ENCODE results near the gene MTUS2. TPM values are rescaled to one million over a fixed set of nuclear protein-coding genes. Genes with fewer than 3 reads are reported as not detected.

Gene MTUS2
- total and polyA plus RNA-seq, 10 of the 15 experiments (the other 5 are each of a cell fraction or from before 2014, with no cell fraction given) = under 0.01 to 0.05 (median 0.02) TPM; not detected in 6

DNA sequence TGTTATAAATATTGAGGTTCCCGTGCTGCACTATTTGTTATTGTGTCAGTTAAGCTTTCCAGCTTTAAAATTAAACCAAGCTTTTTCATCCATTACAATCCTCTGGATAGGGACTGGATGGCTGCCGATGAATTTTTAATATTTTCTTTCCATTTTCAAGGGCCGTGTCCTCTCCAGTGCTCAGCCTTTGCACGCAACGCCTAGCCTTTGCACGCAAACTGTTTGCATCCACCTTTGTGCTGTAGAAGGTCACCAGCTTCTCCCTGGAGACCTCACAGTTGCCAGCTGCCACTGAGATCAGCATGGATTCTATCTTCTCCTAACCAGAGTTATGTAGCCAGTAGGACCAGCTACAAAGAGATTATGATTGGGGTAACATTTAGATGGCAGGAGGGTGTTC is 534.9 kb downstream of the MTUS2 start:
- no peak overlapping the region for H3K4me2 ChIP-seq (ENCODE audit: control insufficient read depth, insufficient read depth)
- in situ Hi-C loops (cut with MboI) (loop anchor here (25.0 kb wide), 1 partner anchor 1043 kb away; no protein-coding TSS in a partner anchor), intact Hi-C loops (cut with micrococcal nuclease; ENCODE audit: unreplicated experiment) (no loop called here)
- no peak for TF ChIP-seq ZSCAN29 (IDR thresholded peaks at IDR 0.05)
- no peak for TF ChIP-seq CBFB (IDR thresholded peaks at IDR 0.05; ENCODE audit: low read depth)
- TF ChIP-seq, protein P1, sequence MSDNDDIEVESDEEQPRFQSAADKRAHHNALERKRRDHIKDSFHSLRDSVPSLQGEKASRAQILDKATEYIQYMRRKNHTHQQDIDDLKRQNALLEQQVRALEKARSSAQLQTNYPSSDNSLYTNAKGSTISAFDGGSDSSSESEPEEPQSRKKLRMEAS (IDR thresholded peaks at IDR 0.05; ENCODE audit: low read depth, low read length) = no peak
- no peak for TF ChIP-seq POLR2AphosphoS2 (IDR thresholded peaks at IDR 0.05; ENCODE audit: low read depth, low read length)
- TF ChIP-seq IKZF1 (conservative IDR thresholded peaks at IDR 0.05) = no peak
- RAD21 ChIA-PET (ENCODE audit: unreplicated experiment) = no interaction called here
- FAIRE-seq (no peak), ATAC-seq (no peak), DNase-seq (ENCODE audit: low read depth, low spot score) (no peak)
- no peaks in the 10 kb centered on the region for H3K79me2 ChIP-seq (ENCODE audit: control insufficient read depth, insufficient read depth, low read length)
- SMC1A ChIA-PET (ENCODE audit: uncharacterized antibody, unreplicated experiment) = interaction anchor here (1.5 kb wide), 1 partner anchor 10 kb away, joined by 3 read pairs; no protein-coding TSS in a partner anchor
- CTCF ChIA-PET = no interaction called here
- POLR2A ChIA-PET = no interaction called here
- H4K20me1 ChIP-seq (ENCODE audit: control insufficient read depth, insufficient read depth) = no peaks in the 10 kb centered on the region
- H3K9me3 ChIP-seq (replicated peaks; ENCODE audit: control insufficient read depth, insufficient read depth, low read length) = no peaks in the 10 kb centered on the region
- no peaks in the 10 kb centered on the region; a peak in 1 of 4 replicates for H3K27me3 ChIP-seq (replicated peaks in 1 of 2; ENCODE audit: control insufficient read depth in 2 of 2, insufficient read depth in 2 of 2, low read length in 1 of 2)
- BruUV-seq (replicated peaks) = no TSS peak
- H3K36me3 ChIP-seq (ENCODE audit: control insufficient read depth in 2 of 2, insufficient read depth in 2 of 2, low read length in 1 of 2) = no peaks in the 10 kb centered on the region
- 63% methylated on average over 6 of the region's 6 CpGs for WGBS (ENCODE audit: insufficient coverage, insufficient replicate concordance, low lambda C conversion rate, missing lambda C conversion rate)
- no peak overlapping the region for H3K9ac ChIP-seq (ENCODE audit: control insufficient read depth, insufficient read depth, low read length)
- H3K27ac ChIP-seq (ENCODE audit: control insufficient read depth, insufficient read depth) = no peak overlapping the region
- H3K4me3 ChIP-seq = no peak overlapping the region
- H3K4me1 ChIP-seq (ENCODE audit: control insufficient read depth, insufficient read depth, low read length) = no peaks in the 10 kb centered on the region
- no peak overlapping the region for H2AFZ ChIP-seq (ENCODE audit: control insufficient read depth, low read depth, low read length)

DNA sequence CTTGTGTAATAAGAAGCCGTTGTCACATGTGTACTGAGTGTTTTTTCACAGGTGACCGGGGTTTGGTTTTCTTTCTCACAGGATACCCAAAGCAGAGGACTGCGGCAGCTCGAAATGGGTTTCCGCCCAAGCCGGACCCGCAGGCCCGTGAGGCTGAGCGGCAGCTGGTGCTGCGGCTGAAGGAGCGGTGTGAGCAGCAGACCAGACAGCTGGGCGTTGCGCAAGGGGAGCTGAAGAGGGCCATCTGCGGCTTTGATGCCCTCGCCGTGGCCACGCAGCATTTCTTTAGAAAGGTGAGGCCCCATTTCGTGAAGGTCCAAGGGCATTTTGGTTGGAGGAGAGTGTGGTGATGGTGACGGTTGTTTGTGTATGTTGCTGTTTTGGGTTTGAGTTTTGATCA is 539.0 kb downstream of the MTUS2 start:
- Histone ChIP-seq H3K9ac (ENCODE audit: control insufficient read depth, insufficient read depth, low read length) (no peak overlapping the region), H2AFZ (ENCODE audit: control insufficient read depth, low read depth, low read length) (no peak overlapping the region), H3K4me1 (ENCODE audit: control insufficient read depth, insufficient read depth, low read length) (no peaks in the 10 kb centered on the region; the same call in 1 of the 2 replicates), H3K27ac (ENCODE audit: control insufficient read depth, insufficient read depth) (no peak overlapping the region), H3K4me2 (ENCODE audit: control insufficient read depth, insufficient read depth) (no peak overlapping the region), H3K79me2 (ENCODE audit: control insufficient read depth, insufficient read depth, low read length) (no peaks in the 10 kb centered on the region), H3K4me3 (no peak overlapping the region), H3K27me3 (replicated peaks in 1 of 2; ENCODE audit: control insufficient read depth in 2 of 2, insufficient read depth in 2 of 2, low read length in 1 of 2) (no peaks in the 10 kb centered on the region; a peak in 1 of 4 replicates), H3K9me3 (replicated peaks; ENCODE audit: control insufficient read depth, insufficient read depth, low read length) (no peaks in the 10 kb centered on the region), H3K36me3 (ENCODE audit: control insufficient read depth in 2 of 2, insufficient read depth in 2 of 2, low read length in 1 of 2) (no peaks in the 10 kb centered on the region), H4K20me1 (ENCODE audit: control insufficient read depth, insufficient read depth) (no peaks in the 10 kb centered on the region)
- ATAC-seq = no peak
- BruUV-seq (replicated peaks) = no TSS peak
- CTCF ChIA-PET = no interaction called here
- no peak for DNase-seq (ENCODE audit: low read depth, low spot score)
- SMC1A ChIA-PET (ENCODE audit: uncharacterized antibody, unreplicated experiment) = no interaction called here
- WGBS (ENCODE audit: insufficient coverage, insufficient replicate concordance, low lambda C conversion rate, missing lambda C conversion rate) = 60% methylated on average over 19 of the region's 19 CpGs
- intact Hi-C loops (cut with micrococcal nuclease; ENCODE audit: unreplicated experiment) = no loop called here
- RAD21 ChIA-PET (ENCODE audit: unreplicated experiment) = interaction anchor here (0.6 kb wide), 1 partner anchor 12 kb away, joined by 3 read pairs; no protein-coding TSS in a partner anchor
- FAIRE-seq = no peak
- POLR2A ChIA-PET = no interaction called here
- in situ Hi-C loops (cut with MboI) = loop anchor here (25.0 kb wide), 1 partner anchor 1047 kb away; no protein-coding TSS in a partner anchor
- TF ChIP-seq IRF4 (IDR thresholded peaks at IDR 0.05; ENCODE audit: low read depth, low read length) (no peak), EED (IDR thresholded peaks at IDR 0.05; ENCODE audit: low read depth) (no peak), POLR2A (IDR thresholded peaks at IDR 0.05; ENCODE audit: low read depth, low read length) (no peak), TAF1 (IDR thresholded peaks at IDR 0.05; ENCODE audit: borderline replicate concordance, low read depth, low read length) (no peak), SP1 (IDR thresholded peaks at IDR 0.05; ENCODE audit: low read depth, low read length) (no peak), CHD2 (IDR thresholded peaks at IDR 0.05; ENCODE audit: borderline replicate concordance, low read depth, low read length) (no peak), RAD51 (IDR thresholded peaks at IDR 0.05) (no peak), HDAC6 (IDR thresholded peaks at IDR 0.05; ENCODE audit: unreplicated experiment) (no peak), LARP7 (IDR thresholded peaks at IDR 0.05) (no peak), POLR2AphosphoS5 (IDR thresholded peaks at IDR 0.05; ENCODE audit: low read length) (no peak), RBBP5 (conservative IDR thresholded peaks at IDR 0.05) (no peak), NFIC (IDR thresholded peaks at IDR 0.05; ENCODE audit: low read depth, low read length) (no peak)
- TF ChIP-seq, protein P1 (IDR thresholded peaks at IDR 0.05; ENCODE audit: low read depth, low read length) = no peak
- TF ChIP-seq, protein P2, sequence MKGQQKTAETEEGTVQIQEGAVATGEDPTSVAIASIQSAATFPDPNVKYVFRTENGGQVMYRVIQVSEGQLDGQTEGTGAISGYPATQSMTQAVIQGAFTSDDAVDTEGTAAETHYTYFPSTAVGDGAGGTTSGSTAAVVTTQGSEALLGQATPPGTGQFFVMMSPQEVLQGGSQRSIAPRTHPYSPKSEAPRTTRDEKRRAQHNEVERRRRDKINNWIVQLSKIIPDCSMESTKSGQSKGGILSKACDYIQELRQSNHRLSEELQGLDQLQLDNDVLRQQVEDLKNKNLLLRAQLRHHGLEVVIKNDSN (IDR thresholded peaks at IDR 0.05; ENCODE audit: borderline replicate concordance, extremely low read length, insufficient read depth, low read depth, low read length) = no peak
- TF ChIP-seq, protein P3, sequence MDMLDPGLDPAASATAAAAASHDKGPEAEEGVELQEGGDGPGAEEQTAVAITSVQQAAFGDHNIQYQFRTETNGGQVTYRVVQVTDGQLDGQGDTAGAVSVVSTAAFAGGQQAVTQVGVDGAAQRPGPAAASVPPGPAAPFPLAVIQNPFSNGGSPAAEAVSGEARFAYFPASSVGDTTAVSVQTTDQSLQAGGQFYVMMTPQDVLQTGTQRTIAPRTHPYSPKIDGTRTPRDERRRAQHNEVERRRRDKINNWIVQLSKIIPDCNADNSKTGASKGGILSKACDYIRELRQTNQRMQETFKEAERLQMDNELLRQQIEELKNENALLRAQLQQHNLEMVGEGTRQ (IDR thresholded peaks at IDR 0.05; ENCODE audit: borderline replicate concordance, low read depth, low read length) = no peak
